ENCODE measurements around the gene AIFM3.
A peak's percentile ranks its signal among the peaks of the same experiment; 100 is the strongest.

The AIFM3 gene

GRCh38 chr22:20953668-20954500, 13.2 kb upstream of the AIFM3 start:
- ChIA-PET POLR2A (ENCODE audit: low non-redundant PET) (no interaction called here), CTCF (interaction anchor here (0.6 to 0.7 kb wide), 2 partner anchors 15 to 69 kb away, joined by 3 read pairs; no protein-coding TSS in a partner anchor)
- H3K27ac ChIP-seq, result peak overlapping the region; percentile 94
- peak; percentile 67 for DNase-seq (ENCODE audit: low spot score)
- TF ChIP-seq CTCF (conservative IDR thresholded peaks at IDR 0.05; ENCODE audit: low read depth), result no peak

- no peak for TF ChIP-seq CTCF (conservative IDR thresholded peaks at IDR 0.05; ENCODE audit: low read depth)
- POLR2A ChIA-PET (ENCODE audit: low non-redundant PET), result no interaction called here
- CTCF ChIA-PET, result interaction anchor here (1.2 kb wide), 1 partner anchor 39 kb away, joined by 8 read pairs; the partner anchor contains the start of gene CRKL
- H3K27ac ChIP-seq, result peak overlapping the region; percentile 84
- DNase-seq (ENCODE audit: low spot score), result no peak
These were observed 11.5 kb upstream of the AIFM3 start for GRCh38 chr22:20955548-20955947.

GRCh38 chr22:20956258-20957101, 10.6 kb upstream of the AIFM3 start:
- ChIA-PET CTCF (interaction anchor here (0.6 to 1.2 kb wide), 3 partner anchors 13 to 40 kb away, joined by 3 to 8 read pairs (median 3); partner anchors contain the start of gene CRKL), POLR2A (ENCODE audit: low non-redundant PET) (no interaction called here)
- no peak for TF ChIP-seq CTCF (conservative IDR thresholded peaks at IDR 0.05; ENCODE audit: low read depth)
- H3K27ac ChIP-seq, result peak overlapping the region; percentile 84
- no peak for DNase-seq (ENCODE audit: low spot score)

- no peak for DNase-seq (ENCODE audit: low spot score)
- no peak for TF ChIP-seq CTCF (conservative IDR thresholded peaks at IDR 0.05; ENCODE audit: low read depth)
- ChIA-PET POLR2A (ENCODE audit: low non-redundant PET) (no interaction called here), CTCF (interaction anchor here (0.6 to 1.2 kb wide), 3 partner anchors 13 to 40 kb away, joined by 3 to 4 read pairs (median 3); no protein-coding TSS in a partner anchor)
- H3K27ac ChIP-seq, result peak overlapping the region; percentile 84
These were observed 9.9 kb upstream of the AIFM3 start for GRCh38 chr22:20957102-20957682.

GRCh38 chr22:20957683-20958431, 9.2 kb upstream of the AIFM3 start:
- DNase-seq (ENCODE audit: low spot score), result no peak
- POLR2A ChIA-PET (ENCODE audit: low non-redundant PET), result no interaction called here
- peak overlapping the region; percentile 84 for H3K27ac ChIP-seq
- TF ChIP-seq CTCF (conservative IDR thresholded peaks at IDR 0.05; ENCODE audit: low read depth), result no peak
- CTCF ChIA-PET, result interaction anchor here (1.0 kb wide), 1 partner anchor 41 kb away, joined by 4 read pairs; no protein-coding TSS in a partner anchor
